ENCODE results near the gene MAFG.

MAFG gene

GRCh38 chr17:81927653-81928543 is at the start of gene MAFG:
Gene MAFG, minus strand, starts transcription at chr17:81927735. Its CDS starts 4,550 bp downstream, at chr17:81923185.
- peak; percentile 90 for DNase-seq

- no peak for DNase-seq
Measured at GRCh38 chr17:81976332-81977210, 49.0 kb upstream of the MAFG start.

- DNase-seq, result no peak
Measured at GRCh38 chr17:81973432-81973831, 45.9 kb upstream of the MAFG start.

- DNase-seq, result no peak
Measured at GRCh38 chr17:81968850-81969812, 41.6 kb upstream of the MAFG start.

GRCh38 chr17:81968396-81968745 is 40.8 kb upstream of the MAFG start:
- no peak for DNase-seq

- DNase-seq, result peak; percentile 90
Measured at GRCh38 chr17:81967533-81968395, 40.2 kb upstream of the MAFG start.

GRCh38 chr17:81967244-81967532 is 39.7 kb upstream of the MAFG start:
- DNase-seq, result no peak

- no peak for DNase-seq
Measured at GRCh38 chr17:81966343-81967243, 39.1 kb upstream of the MAFG start.

- no peak for DNase-seq
Measured at GRCh38 chr17:81964081-81964849, 36.7 kb upstream of the MAFG start.

GRCh38 chr17:81962499-81963441 is 35.2 kb upstream of the MAFG start:
- no peak for DNase-seq

GRCh38 chr17:81961521-81962498 is 34.3 kb upstream of the MAFG start:
- DNase-seq, result no peak

GRCh38 chr17:81961087-81961511 is 33.6 kb upstream of the MAFG start, which contains the start of gene NOTUM:
Gene NOTUM, minus strand, starts transcription at chr17:81961187. Its CDS starts 278 bp downstream, at chr17:81960909.
- DNase-seq, result peak; percentile 24

- DNase-seq, result no peak
Measured at GRCh38 chr17:81960130-81960958, 32.8 kb upstream of the MAFG start.

GRCh38 chr17:81959362-81960129 is 32.0 kb upstream of the MAFG start:
- DNase-seq, result peak; percentile 86

- DNase-seq, result no peak
Measured at GRCh38 chr17:81958633-81959342, 31.3 kb upstream of the MAFG start.
